Measurements from ENCODE around the gene HMMR. TPM values are rescaled to one million over a fixed set of nuclear protein-coding genes. Genes with fewer than 3 reads are reported as not detected.

The HMMR gene
- total RNA-seq, 1 donor from 2014 or later = 11.2 TPM

GRCh38 chr5:163436515-163436914 is 23.9 kb upstream of the HMMR start:
- H3K27me3 ChIP-seq (ENCODE audit: control insufficient read depth, insufficient read depth, low read length) = no peaks in the 10 kb centered on the region
- H3K36me3 ChIP-seq (ENCODE audit: control insufficient read depth, insufficient read depth, low read length) = no peaks in the 10 kb centered on the region
- no peak for DNase-seq (ENCODE audit: low read depth)
- TF ChIP-seq CTCF (IDR thresholded peaks at IDR 0.05; ENCODE audit: insufficient read depth, low read length, poor library complexity, severe bottlenecking) = no peak
- H3K4me3 ChIP-seq (ENCODE audit: low read depth, low read length) = no peak overlapping the region

- no peaks in the 10 kb centered on the region for H3K27me3 ChIP-seq (ENCODE audit: control insufficient read depth, insufficient read depth, low read length)
- no peak for DNase-seq (ENCODE audit: low read depth)
- TF ChIP-seq CTCF (IDR thresholded peaks at IDR 0.05; ENCODE audit: insufficient read depth, low read length, poor library complexity, severe bottlenecking) = no peak
- H3K4me3 ChIP-seq (ENCODE audit: low read depth, low read length) = peak overlapping the region; percentile 71
- no peaks in the 10 kb centered on the region for H3K36me3 ChIP-seq (ENCODE audit: control insufficient read depth, insufficient read depth, low read length)
Observed at GRCh38 chr5:163437011-163437308, 23.5 kb upstream of the HMMR start.

GRCh38 chr5:163437309-163438182 is 22.9 kb upstream of the HMMR start, which contains the start of gene CCNG1:
Gene CCNG1, plus strand, starts transcription at chr5:163437595. Its CDS starts 1,662 bp downstream, at chr5:163439257.
- DNase-seq (ENCODE audit: low read depth) = peak; percentile 88
- TF ChIP-seq CTCF (IDR thresholded peaks at IDR 0.05; ENCODE audit: insufficient read depth, low read length, poor library complexity, severe bottlenecking) = no peak
- Histone ChIP-seq H3K36me3 (ENCODE audit: control insufficient read depth, insufficient read depth, low read length) (no peaks in the 10 kb centered on the region), H3K4me3 (ENCODE audit: low read depth, low read length) (peak within 1 kb of the TSS; percentile 71), H3K27me3 (ENCODE audit: control insufficient read depth, insufficient read depth, low read length) (no peaks in the 10 kb centered on the region)

GRCh38 chr5:163439092-163439425 is 21.4 kb upstream of the HMMR start:
- no peak for DNase-seq (ENCODE audit: low read depth)
- no peak for TF ChIP-seq CTCF (IDR thresholded peaks at IDR 0.05; ENCODE audit: insufficient read depth, low read length, poor library complexity, severe bottlenecking)
- peak overlapping the region; percentile 71 for H3K4me3 ChIP-seq (ENCODE audit: low read depth, low read length)
- H3K27me3 ChIP-seq (ENCODE audit: control insufficient read depth, insufficient read depth, low read length) = no peaks in the 10 kb centered on the region
- no peaks in the 10 kb centered on the region for H3K36me3 ChIP-seq (ENCODE audit: control insufficient read depth, insufficient read depth, low read length)

GRCh38 chr5:163440954-163441353 is 19.5 kb upstream of the HMMR start:
- Histone ChIP-seq H3K27me3 (ENCODE audit: control insufficient read depth, insufficient read depth, low read length) (no peaks in the 10 kb centered on the region), H3K36me3 (ENCODE audit: control insufficient read depth, insufficient read depth, low read length) (no peaks in the 10 kb centered on the region), H3K4me3 (ENCODE audit: low read depth, low read length) (no peak overlapping the region)
- TF ChIP-seq CTCF (IDR thresholded peaks at IDR 0.05; ENCODE audit: insufficient read depth, low read length, poor library complexity, severe bottlenecking) = no peak
- no peak for DNase-seq (ENCODE audit: low read depth)

GRCh38 chr5:163444526-163444925 is 15.9 kb upstream of the HMMR start:
- no peaks in the 10 kb centered on the region for H3K36me3 ChIP-seq (ENCODE audit: control insufficient read depth, insufficient read depth, low read length)

More at GRCh38 chr5:163444526-163444925, 15.9 kb upstream of the HMMR start:
- H3K27me3 ChIP-seq (ENCODE audit: control insufficient read depth, insufficient read depth, low read length) = no peaks in the 10 kb centered on the region
- DNase-seq (ENCODE audit: low read depth) = no peak
- no peak for TF ChIP-seq CTCF (IDR thresholded peaks at IDR 0.05; ENCODE audit: insufficient read depth, low read length, poor library complexity, severe bottlenecking)
- H3K4me3 ChIP-seq (ENCODE audit: low read depth, low read length) = no peak overlapping the region
